Stimulated activated CD8-positive, alpha-beta memory T cell treated with anti-CD3 and anti-CD28 coated beads, Interleukin-4, amount 100 ng/mL, for 24 hours (primary cell): ENCODE data around the gene HTRA3.

Experiments
- DNase-seq: peaks from one replicate; pipeline ENCODE4 v3.0.0-alpha.2; 2020; ENCODE audit warnings: low read depth

Gene HTRA3

GRCh38 chr4:8234715-8235114 is 34.8 kb upstream of the HTRA3 start:
- DNase-seq: no peak

- no peak for DNase-seq
Observed at GRCh38 chr4:8235224-8235623, 34.3 kb upstream of the HTRA3 start.

- no peak for DNase-seq
Observed at GRCh38 chr4:8235686-8236085, 33.9 kb upstream of the HTRA3 start.

GRCh38 chr4:8236106-8236919 is 33.2 kb upstream of the HTRA3 start:
- no peak for DNase-seq

- DNase-seq: no peak
Observed at GRCh38 chr4:8236920-8237195, 32.7 kb upstream of the HTRA3 start.

- no peak for DNase-seq
Observed at GRCh38 chr4:8237256-8237989, 32.1 kb upstream of the HTRA3 start.

- DNase-seq: no peak
Observed at GRCh38 chr4:8238036-8238511, 31.5 kb upstream of the HTRA3 start.

GRCh38 chr4:8238515-8239053 is 31.0 kb upstream of the HTRA3 start:
- DNase-seq: no peak

GRCh38 chr4:8239226-8239625 is 30.3 kb upstream of the HTRA3 start:
- DNase-seq: no peak

- DNase-seq: no peak
Observed at GRCh38 chr4:8239661-8240060, 29.9 kb upstream of the HTRA3 start.

- no peak for DNase-seq
Observed at GRCh38 chr4:8240211-8241041, 29.1 kb upstream of the HTRA3 start.

- DNase-seq: no peak
Observed at GRCh38 chr4:8241211-8241779, 28.3 kb upstream of the HTRA3 start.

GRCh38 chr4:8241895-8242696 is 27.5 kb upstream of the HTRA3 start:
- peak; percentile 79 for DNase-seq

- no peak for DNase-seq
Observed at GRCh38 chr4:8242782-8243560, 26.6 kb upstream of the HTRA3 start.

- DNase-seq: no peak
Observed at GRCh38 chr4:8244001-8244757, 25.4 kb upstream of the HTRA3 start.

- DNase-seq: no peak
Observed at GRCh38 chr4:8244931-8245460, 24.6 kb upstream of the HTRA3 start.

- no peak for DNase-seq
Observed at GRCh38 chr4:8245884-8246833, 23.4 kb upstream of the HTRA3 start.
